ENCODE measurements around the gene USP5.

Gene USP5

DNA sequence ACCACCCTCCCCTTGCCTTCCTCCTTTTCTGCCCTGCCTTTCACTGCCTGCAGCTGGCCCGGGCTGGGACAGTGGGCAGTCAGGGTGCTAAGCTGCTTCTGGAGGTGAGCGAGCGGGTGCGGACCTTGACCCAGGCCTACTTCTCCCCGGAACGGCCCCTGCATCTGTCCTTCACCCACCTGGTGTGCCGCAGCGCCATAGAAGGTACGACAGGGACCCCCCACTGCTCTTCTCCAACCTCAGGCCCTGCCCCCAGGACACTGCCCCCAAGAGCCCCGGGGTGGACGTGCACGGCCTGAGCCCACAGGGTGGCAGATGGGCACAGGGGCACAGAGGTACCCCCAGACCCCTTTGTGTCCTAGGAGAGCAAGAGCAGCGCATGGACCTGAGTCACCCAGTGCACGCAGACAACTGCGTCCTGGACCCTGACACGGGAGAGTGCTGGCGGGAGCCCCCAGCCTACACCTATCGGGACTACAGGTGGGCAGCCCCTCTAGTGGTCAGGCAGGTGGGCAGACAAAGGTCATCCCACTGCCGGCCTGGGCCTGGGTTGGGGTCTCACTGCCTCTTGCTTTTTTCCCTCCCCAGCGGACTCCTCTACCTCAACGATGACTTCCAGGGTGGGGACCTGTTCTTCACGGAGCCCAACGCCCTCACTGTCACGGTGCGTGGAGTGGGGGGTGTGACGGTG lies 14.4 kb upstream of the USP5 start:
- TF ChIP-seq, protein P1, sequence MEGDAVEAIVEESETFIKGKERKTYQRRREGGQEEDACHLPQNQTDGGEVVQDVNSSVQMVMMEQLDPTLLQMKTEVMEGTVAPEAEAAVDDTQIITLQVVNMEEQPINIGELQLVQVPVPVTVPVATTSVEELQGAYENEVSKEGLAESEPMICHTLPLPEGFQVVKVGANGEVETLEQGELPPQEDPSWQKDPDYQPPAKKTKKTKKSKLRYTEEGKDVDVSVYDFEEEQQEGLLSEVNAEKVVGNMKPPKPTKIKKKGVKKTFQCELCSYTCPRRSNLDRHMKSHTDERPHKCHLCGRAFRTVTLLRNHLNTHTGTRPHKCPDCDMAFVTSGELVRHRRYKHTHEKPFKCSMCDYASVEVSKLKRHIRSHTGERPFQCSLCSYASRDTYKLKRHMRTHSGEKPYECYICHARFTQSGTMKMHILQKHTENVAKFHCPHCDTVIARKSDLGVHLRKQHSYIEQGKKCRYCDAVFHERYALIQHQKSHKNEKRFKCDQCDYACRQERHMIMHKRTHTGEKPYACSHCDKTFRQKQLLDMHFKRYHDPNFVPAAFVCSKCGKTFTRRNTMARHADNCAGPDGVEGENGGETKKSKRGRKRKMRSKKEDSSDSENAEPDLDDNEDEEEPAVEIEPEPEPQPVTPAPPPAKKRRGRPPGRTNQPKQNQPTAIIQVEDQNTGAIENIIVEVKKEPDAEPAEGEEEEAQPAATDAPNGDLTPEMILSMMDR (conservative IDR thresholded peaks at IDR 0.05) = no peak
- TF ChIP-seq ZFX (IDR thresholded peaks at IDR 0.05) = no peak
- H3K27ac ChIP-seq = no peak overlapping the region

DNA sequence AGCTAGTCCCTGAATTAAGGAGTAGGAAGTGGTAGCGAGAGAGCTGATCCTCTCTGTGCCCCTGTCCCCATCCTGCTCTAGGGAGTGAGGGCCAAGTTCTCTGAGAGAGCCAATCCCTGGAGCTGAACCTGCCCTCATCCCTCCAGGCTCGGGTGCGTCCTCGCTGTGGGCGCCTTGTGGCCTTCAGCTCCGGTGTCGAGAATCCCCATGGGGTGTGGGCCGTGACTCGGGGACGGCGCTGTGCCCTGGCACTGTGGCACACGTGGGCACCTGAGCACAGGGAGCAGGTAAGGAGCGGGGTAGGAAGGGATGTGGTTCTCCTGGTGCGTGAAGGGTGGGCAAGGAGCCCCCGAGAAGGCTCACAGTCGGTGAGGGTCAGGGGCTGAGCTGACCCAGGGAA lies 13.1 kb upstream of the USP5 start:
- H3K27ac ChIP-seq = no peak overlapping the region
- TF ChIP-seq ZFX (IDR thresholded peaks at IDR 0.05) = no peak
- TF ChIP-seq, protein P1 (conservative IDR thresholded peaks at IDR 0.05) = no peak

DNA sequence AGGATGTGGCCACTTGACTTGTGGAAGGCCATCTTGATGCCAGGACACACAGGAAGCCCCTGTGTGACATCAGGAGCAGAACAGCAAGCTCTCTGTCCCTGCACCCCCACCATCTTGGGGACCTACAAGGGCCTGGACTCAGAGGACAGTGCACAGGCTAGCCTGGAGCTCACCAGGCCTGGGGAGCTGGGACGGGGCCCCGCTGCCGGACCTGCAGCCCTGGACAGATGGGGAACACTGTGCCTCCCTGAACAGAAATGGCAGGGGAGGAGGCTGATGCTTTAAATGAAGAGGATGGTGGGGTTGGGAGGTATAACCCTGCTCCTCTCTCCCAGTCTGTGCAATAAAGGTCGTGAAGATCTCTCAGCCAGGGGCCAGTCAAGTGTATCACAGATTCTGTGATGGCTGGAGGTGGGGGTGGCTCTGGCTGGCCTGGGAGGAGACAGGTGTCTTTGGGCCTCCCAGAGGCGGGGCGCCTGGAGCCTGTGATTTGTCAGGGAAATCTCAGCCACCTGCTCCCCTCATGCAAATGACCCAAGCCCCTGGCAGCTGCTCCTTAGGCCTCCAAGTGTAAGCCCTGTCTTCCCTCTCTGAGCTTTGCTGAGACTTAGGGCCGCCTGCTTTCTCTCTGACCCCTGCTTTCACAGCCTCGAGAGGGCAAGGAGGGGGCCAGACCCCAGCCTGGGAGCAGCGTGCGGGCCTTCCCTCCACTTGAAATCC lies 12.3 kb upstream of the USP5 start:
- no peak overlapping the region for H3K27ac ChIP-seq

DNA sequence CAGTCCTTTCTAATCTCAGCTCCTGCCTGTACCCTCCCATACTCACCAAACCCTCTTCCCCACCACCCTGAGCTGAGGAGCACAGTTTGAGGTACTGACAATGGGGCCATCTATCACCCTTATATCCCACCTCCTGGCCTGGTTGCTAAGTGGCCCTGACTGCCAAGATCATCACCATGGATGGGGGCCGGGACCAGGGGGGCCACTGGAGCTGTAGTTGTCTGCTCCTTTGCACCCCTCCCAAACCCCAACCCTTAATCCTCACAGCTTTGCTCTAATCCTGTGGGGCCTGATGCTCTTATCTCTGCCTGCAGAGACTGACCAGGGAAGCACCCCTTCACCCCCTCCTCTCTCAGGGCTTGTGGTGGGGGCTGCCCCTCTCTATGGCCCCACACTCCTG lies 11.6 kb upstream of the USP5 start:
- no peak for TF ChIP-seq ZFX (IDR thresholded peaks at IDR 0.05)
- TF ChIP-seq, protein P1 (conservative IDR thresholded peaks at IDR 0.05) = no peak
- H3K27ac ChIP-seq = no peak overlapping the region

More for the DNA sequence above, 12.3 kb upstream of the USP5 start:
- no peak for TF ChIP-seq ZFX (IDR thresholded peaks at IDR 0.05)
- TF ChIP-seq, protein P1 (conservative IDR thresholded peaks at IDR 0.05) = no peak

DNA sequence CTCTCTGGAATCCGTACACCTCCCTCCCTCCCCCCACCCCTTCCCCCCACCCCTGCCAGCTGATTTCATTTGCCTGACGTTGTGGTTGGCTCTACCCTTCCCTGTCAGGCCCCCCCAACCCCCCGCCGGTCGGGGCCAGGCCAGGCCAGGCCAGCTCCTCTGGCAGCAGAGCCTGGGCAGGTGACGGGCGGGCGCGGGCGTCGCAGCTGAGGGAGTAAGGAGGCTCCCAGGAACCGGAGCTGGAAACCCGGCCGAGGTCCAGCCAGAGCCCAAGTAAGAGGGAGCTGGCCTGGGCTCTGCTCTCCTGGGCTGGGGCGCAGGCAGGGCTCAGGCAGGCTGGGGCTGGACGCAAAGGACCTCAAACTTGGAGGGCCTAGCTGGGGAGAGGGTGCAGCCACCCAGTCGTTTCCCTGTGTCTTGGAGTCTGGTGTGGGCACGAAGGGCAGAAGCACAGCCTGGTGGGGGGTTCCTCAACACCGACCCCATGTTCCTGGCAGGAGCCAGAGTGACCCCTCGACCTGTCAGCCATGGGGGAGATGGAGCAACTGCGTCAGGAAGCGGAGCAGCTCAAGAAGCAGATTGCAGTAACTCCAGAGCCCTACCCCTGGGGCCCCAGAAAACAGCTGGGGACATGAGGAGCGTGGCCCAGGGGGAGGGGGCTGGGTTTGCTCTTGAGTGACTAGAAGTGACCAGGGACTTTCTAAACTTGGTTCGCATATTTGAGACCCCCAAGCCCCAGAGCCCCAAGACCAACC lies 11.0 kb upstream of the USP5 start, which contains the start of gene GNB3:
GNB3 (plus strand) TSS at position 165 of the 755 bp plus-strand sequence; CDS start at position 528, 363 bp downstream.
- TF ChIP-seq, protein P1 (conservative IDR thresholded peaks at IDR 0.05) = no peak
- no peak for TF ChIP-seq ZFX (IDR thresholded peaks at IDR 0.05)
- no peak within 1 kb of the TSS for H3K27ac ChIP-seq

DNA sequence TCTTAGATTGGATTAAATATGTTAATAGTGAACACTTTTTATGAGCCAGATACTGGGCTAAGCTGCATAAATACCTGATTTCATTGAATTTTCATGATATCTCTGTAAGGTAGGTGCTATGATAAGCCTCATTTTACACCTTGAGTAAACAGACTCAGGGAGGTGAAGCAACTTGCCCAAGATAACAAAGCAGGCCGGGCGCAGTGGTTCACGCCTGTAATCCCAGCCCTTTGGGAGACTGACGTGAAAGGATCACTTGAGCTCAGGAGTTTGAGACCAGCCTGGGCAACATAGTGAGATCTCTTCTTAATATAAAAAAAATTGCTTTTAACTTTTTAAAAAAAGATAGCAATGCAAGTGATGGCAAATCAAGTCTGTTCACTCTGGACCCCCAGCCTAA lies 9.9 kb upstream of the USP5 start:
- no peak for TF ChIP-seq ZFX (IDR thresholded peaks at IDR 0.05)
- TF ChIP-seq, protein P1 (conservative IDR thresholded peaks at IDR 0.05) = no peak
- H3K27ac ChIP-seq = no peak overlapping the region

Measured in C4-2B (cell line).